HEK293T (cell line): ENCODE measurements around the gene ZSWIM7.

Experiments used
- CTCF ChIA-PET: fragments of 350-600 bp; formaldehyde crosslinking; extraction: SDS; loops from one replicate; lab custom pipeline; 2021; ENCODE audit warnings: antibody characterized with exemption, inconsistent platforms; lab: Yijun Ruan, JAX
- POLR2A ChIA-PET: fragments of 350-600 bp; formaldehyde crosslinking; extraction: SDS; loops from one replicate; lab custom pipeline; 2020; ENCODE audit warnings: antibody characterized with exemption, inconsistent platforms; lab: Yijun Ruan, JAX
- DNase-seq: peaks from one replicate; pipeline ENCODE4 v3.0.0; 2012; ENCODE audit warnings: mixed read lengths; ENCODE audit errors: extremely low spot score
- ARNT ChIP-seq: fragments of 450-650 bp; IDR thresholded peaks from 2 replicates; pipeline ENCODE4 v1.6.1; 2017; ENCODE audit warnings: mild to moderate bottlenecking
- BHLHE40 ChIP-seq: fragments of 450-650 bp; IDR thresholded peaks from 2 replicates; pipeline ENCODE4 v1.6.1; 2016; ENCODE audit warnings: mild to moderate bottlenecking, moderate library complexity, borderline replicate concordance
- CTBP1 ChIP-seq: fragments of 450-650 bp; IDR thresholded peaks from 2 replicates; pipeline ENCODE4 v1.6.1; 2016; ENCODE audit warnings: borderline replicate concordance
- ELF4 ChIP-seq: fragments of 450-650 bp; IDR thresholded peaks from 2 replicates; pipeline ENCODE4 v1.6.1; 2017; ENCODE audit warnings: antibody characterized with exemption
- FOXA1 ChIP-seq: fragments of 450-650 bp; IDR thresholded peaks from 2 replicates; pipeline ENCODE4 v1.6.1; 2016; ENCODE audit warnings: mild to moderate bottlenecking
- FOXK2 ChIP-seq: fragments of 450-650 bp; IDR thresholded peaks from 2 replicates; pipeline ENCODE4 v1.6.1; 2016; ENCODE audit warnings: mild to moderate bottlenecking
- FOXM1 ChIP-seq: fragments of 450-650 bp; IDR thresholded peaks from 2 replicates; pipeline ENCODE4 v1.6.1; 2017; ENCODE audit warnings: mild to moderate bottlenecking, borderline replicate concordance
- HDGF ChIP-seq: fragments of 450-650 bp; IDR thresholded peaks from 2 replicates; pipeline ENCODE4 v1.6.1; 2017; ENCODE audit warnings: antibody characterized with exemption, borderline replicate concordance
- L3MBTL2 ChIP-seq: fragments of 450-650 bp; conservative IDR thresholded peaks from 2 replicates; pipeline ENCODE4 v1.6.1; 2016; ENCODE audit warnings: mild to moderate bottlenecking
- LEF1 ChIP-seq: fragments of 450-650 bp; IDR thresholded peaks from 2 replicates; pipeline ENCODE4 v1.6.1; 2017; ENCODE audit warnings: mild to moderate bottlenecking, borderline replicate concordance
- NFRKB ChIP-seq: fragments of 450-650 bp; IDR thresholded peaks from 2 replicates; pipeline ENCODE4 v1.6.1; 2016; ENCODE audit warnings: mild to moderate bottlenecking, moderate library complexity
- PKNOX1 ChIP-seq: fragments of 450-650 bp; IDR thresholded peaks from 2 replicates; pipeline ENCODE4 v1.6.1; 2016
- SP1 ChIP-seq: fragments of 450-650 bp; IDR thresholded peaks from 2 replicates; pipeline ENCODE4 v1.6.1; 2017
- SUZ12 ChIP-seq: fragments of 450-650 bp; IDR thresholded peaks from 2 replicates; pipeline ENCODE4 v1.6.1; 2016; ENCODE audit warnings: mild to moderate bottlenecking
- TARDBP ChIP-seq: fragments of 450-650 bp; IDR thresholded peaks from 2 replicates; pipeline ENCODE4 v1.6.1; 2016
- ZNF384 ChIP-seq: fragments of 450-650 bp; IDR thresholded peaks from 2 replicates; pipeline ENCODE4 v1.6.1; 2016

Gene ZSWIM7

GRCh38 chr17:15935891-15936290, 63.6 kb downstream of the ZSWIM7 start:
- no peak for DNase-seq
- TF ChIP-seq TARDBP (no peak), SP1 (no peak), ELF4 (no peak), FOXK2 (no peak), ZNF384 (no peak), FOXA1 (no peak), CTBP1 (no peak), FOXM1 (no peak), BHLHE40 (no peak), LEF1 (no peak), L3MBTL2 (no peak), NFRKB (no peak), SUZ12 (no peak), HDGF (no peak), ARNT (no peak), PKNOX1 (no peak)
- POLR2A ChIA-PET, result interaction anchor here (1.2 kb wide), 2 partner anchors 9 to 64 kb away, joined by 3 to 4 read pairs; partner anchors contain the start of genes ADORA2B, TTC19 and ZSWIM7
- CTCF ChIA-PET, result interaction anchor here (1.2 to 1.9 kb wide), 2 partner anchors 9 kb away, joined by 4 to 7 read pairs; partner anchors contain the start of gene ADORA2B

DNA sequence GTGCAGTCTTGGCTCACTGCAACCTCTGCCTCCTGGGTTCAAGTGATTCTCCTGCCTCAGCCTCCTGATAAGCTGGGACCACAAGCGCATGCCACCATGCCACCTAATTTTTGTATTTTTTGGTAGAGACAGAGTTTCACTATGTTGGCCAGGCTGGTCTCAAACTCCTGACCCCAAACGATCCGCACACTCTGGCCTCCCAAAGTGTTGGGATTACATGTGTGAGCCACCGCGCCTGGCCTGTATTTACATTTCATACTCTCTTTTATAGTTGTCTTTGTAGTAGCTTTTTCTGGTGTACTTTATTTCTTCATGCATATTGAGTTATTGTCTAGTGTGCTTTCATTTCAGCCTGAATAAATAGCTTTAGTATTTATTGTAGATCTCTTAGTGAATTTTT, 64.6 kb downstream of the ZSWIM7 start:
- TF ChIP-seq SP1 (no peak), ARNT (no peak), FOXA1 (no peak), HDGF (no peak), L3MBTL2 (no peak), ZNF384 (no peak), BHLHE40 (no peak), ELF4 (no peak), FOXM1 (no peak), LEF1 (no peak), NFRKB (no peak), FOXK2 (no peak), SUZ12 (no peak), PKNOX1 (no peak), CTBP1 (no peak), TARDBP (no peak)
- DNase-seq, result no peak
- ChIA-PET CTCF (interaction anchor here (1.9 kb wide), 1 partner anchor 10 kb away, joined by 7 read pairs; the partner anchor contains the start of gene ADORA2B), POLR2A (no interaction called here)

DNA sequence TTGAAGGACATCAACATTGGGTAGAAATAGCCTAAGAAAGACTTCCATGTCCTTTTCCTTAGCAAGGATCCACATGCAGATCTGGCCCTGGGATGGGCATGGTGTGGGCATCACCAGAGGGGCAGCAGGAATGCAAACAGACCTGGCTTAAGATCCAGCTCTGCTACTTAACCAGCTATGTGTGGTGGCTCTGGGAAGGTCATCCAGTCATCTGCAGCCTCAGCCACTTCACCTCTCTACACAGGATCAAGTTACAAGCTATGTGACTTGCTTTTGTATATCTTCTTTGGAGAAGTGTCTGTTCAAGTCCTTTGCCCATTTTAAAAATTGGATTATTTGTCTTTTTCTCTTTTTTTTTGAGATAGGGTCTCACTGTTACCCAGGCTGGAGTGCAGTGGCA, 68.1 kb downstream of the ZSWIM7 start:
- CTCF ChIA-PET, result interaction anchor here (0.6 to 1.4 kb wide), 3 partner anchors 13 to 355 kb away, joined by 4 to 10 read pairs (median 6); partner anchors contain the start of gene ADORA2B
- POLR2A ChIA-PET, result interaction anchor here (1.8 to 3.3 kb wide), 2 partner anchors 13 to 68 kb away, joined by 5 to 21 read pairs; partner anchors contain the start of genes ADORA2B, TTC19 and ZSWIM7
- DNase-seq, result no peak
- TF ChIP-seq FOXA1 (no peak), NFRKB (no peak), L3MBTL2 (no peak), FOXM1 (no peak), BHLHE40 (no peak), ZNF384 (no peak), TARDBP (no peak), LEF1 (no peak), HDGF (no peak)

DNA sequence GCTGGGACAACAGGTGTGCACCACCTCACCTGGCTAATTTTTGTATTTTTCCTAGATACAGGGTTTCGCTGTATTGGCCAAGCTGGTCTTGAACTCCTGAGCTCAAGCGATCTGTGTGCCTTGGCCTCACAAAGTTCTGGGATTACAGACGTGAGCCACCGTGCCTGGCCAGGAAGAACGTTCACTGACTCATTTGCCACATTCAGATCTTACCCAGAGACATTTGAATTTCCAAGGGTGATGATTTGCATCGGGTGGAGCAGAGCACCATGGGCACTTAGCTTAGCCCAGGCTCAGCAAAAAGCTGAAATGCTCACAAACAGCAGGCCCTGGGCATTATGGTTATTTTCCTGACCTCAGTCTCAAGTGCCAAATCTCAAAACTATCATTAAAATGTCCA, 69.1 kb downstream of the ZSWIM7 start:
- no peak for DNase-seq
- CTCF ChIA-PET, result interaction anchor here (0.6 to 1.4 kb wide), 3 partner anchors 14 to 68 kb away, joined by 6 to 10 read pairs (median 7); partner anchors contain the start of gene ADORA2B
- POLR2A ChIA-PET, result interaction anchor here (1.8 to 3.3 kb wide), 2 partner anchors 14 to 69 kb away, joined by 5 to 21 read pairs; partner anchors contain the start of genes ADORA2B, TTC19 and ZSWIM7
- TF ChIP-seq TARDBP, result no peak
- no peak for TF ChIP-seq ELF4
- TF ChIP-seq CTBP1, result no peak
- no peak for TF ChIP-seq FOXM1
- TF ChIP-seq PKNOX1, result no peak
- TF ChIP-seq LEF1, result no peak
- TF ChIP-seq ARNT, result no peak
- TF ChIP-seq SUZ12, result no peak
- no peak for TF ChIP-seq ZNF384
- no peak for TF ChIP-seq L3MBTL2
- no peak for TF ChIP-seq HDGF
- TF ChIP-seq BHLHE40, result no peak
- no peak for TF ChIP-seq NFRKB
- TF ChIP-seq SP1, result no peak
- TF ChIP-seq FOXK2, result no peak
- TF ChIP-seq FOXA1, result no peak

DNA sequence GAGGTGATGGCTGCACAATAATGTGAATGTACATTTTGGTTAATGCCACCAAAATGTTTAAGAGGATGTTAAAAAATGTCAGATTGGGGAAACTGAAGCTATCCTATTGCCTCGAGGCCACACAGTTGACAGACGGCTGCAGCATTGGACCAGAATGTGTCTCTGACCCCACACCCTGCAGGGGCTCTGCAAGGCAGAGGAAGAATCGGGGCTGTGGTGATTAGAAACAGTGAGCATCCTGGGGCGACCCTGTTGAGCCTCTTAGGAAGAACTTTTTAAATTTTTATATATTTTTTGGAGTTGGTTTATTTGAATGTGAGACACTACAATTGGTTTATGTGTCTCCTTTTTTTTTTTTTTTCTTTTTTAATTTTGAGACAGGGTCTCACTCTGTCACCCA, 69.6 kb downstream of the ZSWIM7 start:
- TF ChIP-seq SUZ12 (no peak), FOXK2 (no peak), L3MBTL2 (no peak)
- CTCF ChIA-PET, result interaction anchor here (0.6 kb wide), 1 partner anchor 69 kb away, joined by 7 read pairs; no protein-coding TSS in a partner anchor
- POLR2A ChIA-PET, result interaction anchor here (1.8 to 3.3 kb wide), 2 partner anchors 15 to 69 kb away, joined by 5 to 21 read pairs; partner anchors contain the start of genes ADORA2B, TTC19 and ZSWIM7
- DNase-seq, result no peak

- POLR2A ChIA-PET, result no interaction called here
- CTCF ChIA-PET, result no interaction called here
- TF ChIP-seq L3MBTL2 (no peak), TARDBP (no peak), FOXM1 (no peak), LEF1 (no peak), FOXA1 (no peak), ARNT (no peak), SUZ12 (no peak), PKNOX1 (no peak), HDGF (no peak), SP1 (no peak), FOXK2 (no peak), ZNF384 (no peak), NFRKB (no peak), BHLHE40 (no peak)
- DNase-seq, result no peak
Observed at GRCh38 chr17:15928286-15928785, 71.2 kb downstream of the ZSWIM7 start.
